Natural killer cell treated with Interleukin-12 subunit alpha and Interleukin-12 subunit beta and Interleukin-15 and Interleukin-18, amount 100 ng/mL, for 72 hours (primary cell): ENCODE measurements around the gene GPATCH1. TPM values are rescaled to one million over a fixed set of nuclear protein-coding genes. Genes with fewer than 3 reads are reported as not detected.

Source experiments
- total RNA-seq, 2 donors: library from RNA; stranded (reverse); gene quantifications; one replicate each; pipeline ENCODE4 v1.2.3, GENCODE V29; 2022

GPATCH1 gene
- total RNA-seq, 2 donors from 2014 or later: 12.6 to 16.0 TPM

Other genes with a start within 250 kb of the GPATCH1 start
- under 1 TPM in 1 of 2 donors, not detected in 1; 0.31 TPM for gene SLC7A9, start 211.4 kb upstream of the GPATCH1 start, total RNA-seq
- gene CEP89, start 109.2 kb upstream of the GPATCH1 start, total RNA-seq: 10 to 100 TPM; 17.3 to 18.5 TPM
- 1 to 10 TPM; 6.6 to 9.8 TPM for gene FAAP24, start 108.9 kb upstream of the GPATCH1 start, total RNA-seq
- under 1 TPM; 0.31 to 0.75 TPM for gene RHPN2, start 16.3 kb upstream of the GPATCH1 start, total RNA-seq
- not detected for gene WDR88, start 50.9 kb downstream of the GPATCH1 start, total RNA-seq
- gene LRP3, start 113.1 kb downstream of the GPATCH1 start, total RNA-seq: not detected
- not detected for gene SLC7A10, start 144.7 kb downstream of the GPATCH1 start, total RNA-seq
- gene CEBPA, start 221.4 kb downstream of the GPATCH1 start, total RNA-seq: 1 to 10 TPM; 1.3 to 1.9 TPM